ENCODE results near the gene MYO1G. TPM values are rescaled to one million over a fixed set of nuclear protein-coding genes. Genes with fewer than 3 reads are reported as not detected.

Gene MYO1G
- total RNA-seq = under 0.01 TPM in 2 replicates

DNA sequence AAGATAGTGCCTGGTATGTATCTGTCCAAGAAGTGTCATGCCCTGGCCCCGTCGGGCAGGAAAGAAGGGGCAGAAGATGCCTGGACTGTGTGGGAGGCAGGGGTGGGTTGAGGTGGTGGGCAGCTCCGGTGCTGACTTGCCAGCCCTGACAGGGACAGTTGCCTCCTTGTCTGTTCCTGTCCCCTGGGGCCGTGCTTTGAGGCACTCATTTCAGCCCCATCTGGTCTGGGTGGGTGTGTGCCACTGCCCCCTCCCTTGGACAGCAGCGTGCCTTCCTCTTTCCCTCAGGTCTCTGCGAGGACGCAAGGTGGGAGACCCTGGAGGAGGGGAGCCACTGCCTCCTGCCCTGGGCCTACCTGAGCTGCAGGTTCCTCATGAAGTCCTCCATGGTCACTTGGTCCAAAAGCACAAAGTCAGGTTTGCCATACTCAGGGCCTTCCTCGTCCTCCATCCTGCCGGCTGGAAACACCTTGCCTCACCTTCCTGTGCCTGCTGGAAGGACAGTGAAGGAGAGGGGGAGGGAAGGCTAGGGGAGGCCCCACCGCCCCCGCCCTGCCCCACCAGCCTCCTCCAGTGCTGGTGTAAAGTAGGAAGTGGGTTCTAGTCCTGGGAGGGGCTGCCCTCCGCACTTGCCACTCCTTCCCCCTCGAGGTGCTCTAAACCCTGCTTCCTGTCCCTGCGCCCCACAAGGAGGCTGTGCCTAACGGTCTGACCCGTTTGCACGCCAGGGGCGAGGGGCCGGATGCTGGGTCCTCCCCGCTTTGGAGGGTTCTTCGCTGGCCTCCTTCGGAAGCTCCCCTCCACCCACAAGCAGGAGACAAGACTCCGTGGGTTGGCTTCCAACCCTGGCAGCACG lies at the start of gene MYO1G:
Gene MYO1G, minus strand, starts transcription at position 505 of the 856 bp plus-strand sequence. Its CDS starts 54 bp downstream, at position 451.

DNA sequence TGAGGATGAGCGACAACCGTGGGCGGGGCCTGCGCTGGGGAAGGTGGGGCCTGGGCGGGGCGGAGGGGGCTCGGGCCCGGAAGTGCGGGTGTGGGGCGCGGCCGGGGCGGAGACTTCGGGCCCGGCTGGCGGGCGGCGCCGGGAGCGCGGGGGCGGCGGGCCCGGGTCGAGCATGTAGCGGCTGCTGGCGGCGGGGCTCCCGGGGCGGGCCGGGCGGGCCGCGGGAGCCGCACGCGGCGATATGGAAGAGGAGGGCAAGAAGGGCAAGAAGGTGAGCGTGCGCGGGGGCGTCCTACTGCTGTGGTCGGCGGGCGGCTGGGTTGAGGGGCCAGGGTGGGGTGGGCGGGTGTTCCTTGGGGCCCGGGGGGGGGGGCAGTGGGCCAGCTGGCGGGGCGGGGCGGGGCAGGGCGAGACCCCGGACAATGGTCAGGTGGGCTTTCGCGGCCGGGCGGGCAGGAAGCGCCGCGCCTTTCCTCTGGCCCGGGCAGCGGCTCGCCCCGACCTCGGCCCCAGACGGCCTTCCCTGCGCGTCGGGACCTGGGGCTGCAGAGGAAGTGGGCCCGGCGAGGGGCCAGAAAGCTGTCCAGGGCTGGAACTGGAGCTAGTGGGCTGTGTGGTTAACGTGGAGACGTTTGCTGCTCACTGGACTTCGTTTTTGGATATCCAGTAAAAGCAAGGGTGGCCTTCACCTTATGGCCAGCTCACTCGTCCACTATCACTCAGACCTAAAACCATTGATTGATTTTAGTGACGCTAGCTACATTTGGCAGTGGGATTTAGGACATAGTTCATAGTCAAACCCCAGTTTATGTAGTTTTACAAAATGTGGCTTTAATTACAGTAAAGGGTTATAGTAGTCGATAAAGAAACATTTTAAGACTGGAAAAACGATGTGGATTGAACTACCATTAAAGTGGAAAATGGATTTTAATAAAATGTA lies 21.5 kb upstream of the MYO1G start, which contains the start of gene CCM2:
Gene CCM2, plus strand, starts transcription at position 109 of the 940 bp plus-strand sequence. Its CDS starts 133 bp downstream, at position 242.

Other genes starting within 250 kb of the MYO1G start
- 10.3 and 10.7 TPM in 2 replicates for gene ZMIZ2, start 230.2 kb downstream of the MYO1G start, total RNA-seq
- 1,369 and 2,769 TPM in 2 replicates for gene PPIA, start 182.3 kb downstream of the MYO1G start, total RNA-seq
- 282 and 302 TPM in 2 replicates for gene H2AZ2, start 130.9 kb downstream of the MYO1G start, total RNA-seq
- gene PURB, start 93.5 kb downstream of the MYO1G start, total RNA-seq = 15.7 and 18.0 TPM in 2 replicates
- 45.9 and 56.3 TPM in 2 replicates for gene CCM2, start 21.2 kb upstream of the MYO1G start, total RNA-seq
- gene NACAD, start 110.0 kb upstream of the MYO1G start, total RNA-seq = 0.53 and 0.75 TPM in 2 replicates
- gene TBRG4, start 132.7 kb upstream of the MYO1G start, total RNA-seq = 39.3 and 57.9 TPM in 2 replicates
- not detected in 2 replicates for gene RAMP3, start 178.8 kb upstream of the MYO1G start, total RNA-seq